Muscle layer of colon (tissue), 2 donors: Measurements from ENCODE around the gene SLC13A3.

Experiments
- H3K27ac ChIP-seq: one replicate; pipeline ENCODE4 v1.7.0; 2013; ENCODE audit warnings: low read depth, mild to moderate bottlenecking, low read length, moderate library complexity
- H3K27me3 ChIP-seq, 2 donors: one replicate each; pipeline ENCODE4 v1.7.0; 2013; ENCODE audit warnings: low read length in 2 of 2, mild to moderate bottlenecking in 2 of 2; ENCODE audit not compliant: insufficient read depth in 2 of 2, control insufficient read depth in 1 of 2
- H3K36me3 ChIP-seq: one replicate; pipeline ENCODE4 v1.7.0; 2013; ENCODE audit warnings: mild to moderate bottlenecking, low read length; ENCODE audit not compliant: insufficient read depth
- H3K4me1 ChIP-seq: one replicate; pipeline ENCODE4 v1.7.0; 2013; ENCODE audit warnings: mild to moderate bottlenecking, low read length; ENCODE audit not compliant: insufficient read depth
- H3K4me3 ChIP-seq, 2 donors: one replicate each; pipeline ENCODE4 v1.7.0; 2013; ENCODE audit warnings: low read length in 2 of 2, low read depth in 1 of 2, mild to moderate bottlenecking in 1 of 2, moderate library complexity in 1 of 2
- H3K9ac ChIP-seq: one replicate; pipeline ENCODE4 v1.7.0; 2013; ENCODE audit warnings: low read length
- H3K9me3 ChIP-seq: one replicate; pipeline ENCODE4 v1.7.0; 2013; ENCODE audit warnings: mild to moderate bottlenecking, low read length
- donor health status: abdominal sarcoma.
- donor health status: Adenocarcinoma of cecum.

SLC13A3 gene

DNA sequence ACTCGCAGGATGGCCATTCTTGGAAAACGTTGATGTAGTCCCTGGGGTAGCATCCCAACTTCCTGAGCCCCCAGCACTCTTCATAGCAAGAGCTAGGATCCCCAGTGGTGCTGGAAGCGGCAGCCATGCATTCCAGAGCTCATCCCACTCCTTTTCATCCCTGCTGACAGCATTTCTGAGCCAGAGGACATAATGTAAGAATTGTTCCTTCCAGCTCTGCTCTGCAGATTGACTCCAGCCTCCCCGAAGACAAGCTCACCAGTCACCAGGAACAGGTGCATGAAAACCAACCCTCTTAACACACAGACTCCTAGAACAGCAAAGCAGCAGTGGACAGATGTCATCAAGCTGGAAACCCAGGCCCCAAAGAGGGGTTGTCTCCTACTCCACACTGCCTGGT lies 3.8 kb downstream of the SLC13A3 start:
- Histone ChIP-seq H3K4me3 (no peak overlapping the region), H3K9me3 (no peaks in the 10 kb centered on the region), H3K4me1 (no peaks in the 10 kb centered on the region), H3K27me3 (peaks cover 0 to 12% of the 10 kb centered on the region in 2 donors), H3K9ac (no peak overlapping the region), H3K36me3 (no peaks in the 10 kb centered on the region), H3K27ac (no peak overlapping the region)

DNA sequence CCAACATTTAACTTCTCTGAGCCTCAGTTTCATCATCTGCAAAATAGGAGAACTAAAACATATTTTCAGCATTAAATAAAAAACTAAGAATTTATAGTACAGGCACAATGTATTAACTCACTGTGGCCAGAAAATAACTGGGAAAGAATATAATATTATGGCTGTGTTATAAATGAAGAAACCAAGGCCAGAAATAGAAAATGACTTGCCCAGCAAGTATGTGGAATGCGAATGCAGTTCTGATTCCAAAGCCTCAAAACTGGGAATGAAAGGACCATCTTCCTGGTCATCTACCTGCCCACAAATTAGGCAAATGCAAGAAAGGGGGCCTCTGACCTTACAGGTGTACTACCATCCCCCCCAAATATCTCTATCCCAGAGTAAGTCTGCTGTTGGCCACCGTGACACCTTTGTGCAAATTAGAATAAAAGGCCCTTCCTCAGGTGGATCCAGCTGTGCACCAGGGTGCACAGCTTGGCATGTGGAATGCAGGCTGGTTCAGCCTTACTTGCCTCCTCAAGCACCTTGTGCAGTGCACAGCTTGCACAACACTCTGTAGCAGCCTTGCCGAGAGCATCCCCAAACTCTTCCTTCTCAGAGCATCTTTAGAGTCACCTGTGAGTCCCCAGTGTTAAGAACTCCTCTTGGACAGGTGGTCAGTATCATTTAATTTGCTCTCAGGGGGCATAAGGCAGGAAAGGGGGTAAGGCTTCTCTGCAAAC lies 4.4 kb downstream of the SLC13A3 start:
- Histone ChIP-seq H3K9ac (no peak overlapping the region), H3K9me3 (no peaks in the 10 kb centered on the region), H3K36me3 (no peaks in the 10 kb centered on the region), H3K27ac (no peak overlapping the region), H3K4me3 (no peak overlapping the region), H3K27me3 (peaks cover 0 to 12% of the 10 kb centered on the region in 2 donors), H3K4me1 (no peaks in the 10 kb centered on the region)

DNA sequence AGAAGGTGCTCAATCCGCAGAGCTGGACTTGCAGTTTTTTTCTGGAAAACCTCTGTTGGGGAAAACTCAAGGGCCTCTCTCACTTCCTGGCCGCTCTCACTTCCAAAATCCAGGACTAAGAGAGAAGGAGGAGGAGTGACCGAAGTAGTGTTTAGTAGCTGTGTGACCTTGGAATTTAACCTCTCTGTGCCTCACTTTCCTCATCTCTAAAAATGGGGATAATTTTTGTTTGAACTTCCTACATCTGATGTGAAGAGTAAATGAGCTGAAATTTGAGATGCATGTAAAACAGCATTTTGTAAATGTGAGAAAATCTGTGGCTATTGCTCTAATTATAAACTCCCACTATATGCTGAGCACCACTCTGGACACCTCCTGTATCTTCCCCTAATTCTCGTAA lies 5.1 kb downstream of the SLC13A3 start:
- peaks cover 0 to 6% of the 10 kb centered on the region in 2 donors for H3K27me3 ChIP-seq
- no peak overlapping the region for H3K27ac ChIP-seq
- H3K9me3 ChIP-seq: no peaks in the 10 kb centered on the region
- H3K4me1 ChIP-seq: no peaks in the 10 kb centered on the region
- H3K36me3 ChIP-seq: no peaks in the 10 kb centered on the region
- H3K4me3 ChIP-seq: no peak overlapping the region
- H3K9ac ChIP-seq: no peak overlapping the region

- H3K9ac ChIP-seq: no peak overlapping the region
- no peaks in the 10 kb centered on the region for H3K4me1 ChIP-seq
- H3K36me3 ChIP-seq: no peaks in the 10 kb centered on the region
- H3K4me3 ChIP-seq: no peak overlapping the region
- no peaks in the 10 kb centered on the region for H3K9me3 ChIP-seq
- no peaks in the 10 kb centered on the region for H3K27me3 ChIP-seq
- H3K27ac ChIP-seq: no peak overlapping the region
Observed at GRCh38 chr20:46644733-46645132, 6.5 kb downstream of the SLC13A3 start.

GRCh38 chr20:46644160-46644559 lies 7.1 kb downstream of the SLC13A3 start:
- no peaks in the 10 kb centered on the region for H3K27me3 ChIP-seq
- no peaks in the 10 kb centered on the region for H3K9me3 ChIP-seq
- H3K4me1 ChIP-seq: no peaks in the 10 kb centered on the region
- no peak overlapping the region for H3K27ac ChIP-seq
- H3K4me3 ChIP-seq: no peak overlapping the region
- H3K9ac ChIP-seq: no peak overlapping the region
- no peaks in the 10 kb centered on the region for H3K36me3 ChIP-seq

- H3K9ac ChIP-seq: no peak overlapping the region
- no peaks in the 10 kb centered on the region for H3K9me3 ChIP-seq
- no peak overlapping the region for H3K4me3 ChIP-seq
- no peaks in the 10 kb centered on the region for H3K4me1 ChIP-seq
- H3K27ac ChIP-seq: no peak overlapping the region
- H3K36me3 ChIP-seq: no peaks in the 10 kb centered on the region
- H3K27me3 ChIP-seq: no peaks in the 10 kb centered on the region
Observed at GRCh38 chr20:46642969-46643343, 8.3 kb downstream of the SLC13A3 start.

GRCh38 chr20:46642265-46642968 lies 8.8 kb downstream of the SLC13A3 start:
- no peak overlapping the region for H3K27ac ChIP-seq
- H3K27me3 ChIP-seq: no peaks in the 10 kb centered on the region
- H3K4me1 ChIP-seq: no peaks in the 10 kb centered on the region
- H3K9ac ChIP-seq: no peak overlapping the region
- H3K9me3 ChIP-seq: no peaks in the 10 kb centered on the region
- H3K36me3 ChIP-seq: no peaks in the 10 kb centered on the region
- no peak overlapping the region for H3K4me3 ChIP-seq

- Histone ChIP-seq H3K9ac (no peak overlapping the region), H3K36me3 (no peaks in the 10 kb centered on the region), H3K9me3 (no peaks in the 10 kb centered on the region), H3K4me3 (no peak overlapping the region), H3K27me3 (no peaks in the 10 kb centered on the region), H3K27ac (no peak overlapping the region), H3K4me1 (no peaks in the 10 kb centered on the region)
Observed at GRCh38 chr20:46641424-46641823, 9.8 kb downstream of the SLC13A3 start.

- Histone ChIP-seq H3K36me3 (no peaks in the 10 kb centered on the region), H3K9me3 (no peaks in the 10 kb centered on the region), H3K4me3 (no peak overlapping the region), H3K4me1 (no peaks in the 10 kb centered on the region), H3K27me3 (no peaks in the 10 kb centered on the region), H3K9ac (no peak overlapping the region), H3K27ac (no peak overlapping the region)
Observed at GRCh38 chr20:46640536-46641311, 10.5 kb downstream of the SLC13A3 start.

- Histone ChIP-seq H3K27me3 (no peaks in the 10 kb centered on the region), H3K27ac (no peak overlapping the region), H3K36me3 (no peaks in the 10 kb centered on the region), H3K9me3 (no peaks in the 10 kb centered on the region), H3K4me3 (no peak overlapping the region), H3K9ac (no peak overlapping the region), H3K4me1 (no peaks in the 10 kb centered on the region)
Observed at GRCh38 chr20:46640044-46640443, 11.2 kb downstream of the SLC13A3 start.

- Histone ChIP-seq H3K27me3 (no peaks in the 10 kb centered on the region), H3K4me1 (no peaks in the 10 kb centered on the region), H3K9ac (no peak overlapping the region), H3K4me3 (no peak overlapping the region), H3K27ac (no peak overlapping the region), H3K36me3 (no peaks in the 10 kb centered on the region), H3K9me3 (no peaks in the 10 kb centered on the region)
Observed at GRCh38 chr20:46639587-46639986, 11.7 kb downstream of the SLC13A3 start.
